RWPE2 (cell line): ENCODE measurements around the gene NUDT3.
"Not testable (repeated sequence)": the region's sequence is repeated elsewhere in the genome, so short reads cannot be mapped to it uniquely, and the experiment has no call there.

Source experiments
- ATAC-seq: fragments of 200-7000 bp; cut with Tn5 transposase; 3 replicates; pipeline ENCODE4 v1.9.1; 2021; ENCODE audit warnings: low read depth
- DNase-seq: peaks from one replicate; pipeline ENCODE4 v3.0.0-alpha.2; 2020; ENCODE audit warnings: low spot score
- H3K27ac ChIP-seq: fragments of 450-650 bp; 2 replicates; pipeline ENCODE4 v1.5.1; 2017; ENCODE audit warnings: mild to moderate bottlenecking; ENCODE audit not compliant: poor library complexity, severe bottlenecking
- H3K27me3 ChIP-seq: fragments of 250-450 bp; sonication (Bioruptor Pico); 2 replicates; pipeline ENCODE4 v1.5.1; 2021; ENCODE audit warnings: mild to moderate bottlenecking, moderate library complexity; ENCODE audit not compliant: insufficient read depth, poor library complexity, severe bottlenecking
- H3K36me3 ChIP-seq: fragments of 250-450 bp; sonication (Bioruptor Pico); 2 replicates; pipeline ENCODE4 v1.5.1; 2020; ENCODE audit warnings: low read depth, mild to moderate bottlenecking, moderate library complexity
- H3K4me1 ChIP-seq: fragments of 250-450 bp; sonication (Bioruptor Pico); 2 replicates; pipeline ENCODE4 v1.5.1; 2021; ENCODE audit warnings: mild to moderate bottlenecking, moderate library complexity; ENCODE audit not compliant: insufficient read depth, poor library complexity, severe bottlenecking
- H3K4me3 ChIP-seq: fragments of 250-450 bp; sonication (Bioruptor Pico); 2 replicates; pipeline ENCODE4 v1.5.1; 2021; ENCODE audit warnings: mild to moderate bottlenecking, moderate library complexity; ENCODE audit not compliant: severe bottlenecking
- H3K9me3 ChIP-seq: fragments of 250-450 bp; sonication (Bioruptor Pico); 2 replicates; pipeline ENCODE4 v1.5.1; 2021; ENCODE audit warnings: mild to moderate bottlenecking, moderate library complexity; ENCODE audit not compliant: severe bottlenecking
- CTCF ChIP-seq: fragments of 450-650 bp; IDR thresholded peaks from one replicate; pipeline ENCODE4 v1.5.1; 2017; ENCODE audit warnings: mild to moderate bottlenecking, moderate library complexity; ENCODE audit not compliant: poor library complexity, severe bottlenecking

Gene NUDT3

GRCh38 chr6:34381081-34381480, 11.4 kb downstream of the NUDT3 start:
- H3K27ac ChIP-seq, result no peak overlapping the region
- no peaks in the 10 kb centered on the region for H3K27me3 ChIP-seq
- ATAC-seq, result no peak
- H3K36me3 ChIP-seq, result no peaks in the 10 kb centered on the region
- H3K4me1 ChIP-seq, result no peaks in the 10 kb centered on the region
- no peaks in the 10 kb centered on the region for H3K9me3 ChIP-seq
- no peak for DNase-seq
- H3K4me3 ChIP-seq, result no peak overlapping the region
- no peak for TF ChIP-seq CTCF

- Histone ChIP-seq H3K9me3 (no peaks in the 10 kb centered on the region), H3K27ac (no peak overlapping the region), H3K4me3 (no peak overlapping the region), H3K27me3 (no peaks in the 10 kb centered on the region), H3K4me1 (no peaks in the 10 kb centered on the region), H3K36me3 (no peaks in the 10 kb centered on the region)
- DNase-seq (no peak), ATAC-seq (no peak)
- no peak for TF ChIP-seq CTCF
Measured at GRCh38 chr6:34378470-34378869, 14.0 kb downstream of the NUDT3 start.

- DNase-seq (no peak), ATAC-seq (no peak)
- H3K36me3 ChIP-seq, result no peaks in the 10 kb centered on the region
- H3K27ac ChIP-seq, result no peak overlapping the region
- H3K4me3 ChIP-seq, result no peak overlapping the region
- no peaks in the 10 kb centered on the region for H3K9me3 ChIP-seq
- no peaks in the 10 kb centered on the region for H3K4me1 ChIP-seq
- H3K27me3 ChIP-seq, result no peaks in the 10 kb centered on the region
- no peak for TF ChIP-seq CTCF
Measured at GRCh38 chr6:34377984-34378383, 14.5 kb downstream of the NUDT3 start.

GRCh38 chr6:34377571-34377970, 14.9 kb downstream of the NUDT3 start:
- DNase-seq, H3K27ac ChIP-seq, H3K27me3 ChIP-seq, H3K4me1 ChIP-seq, H3K9me3 ChIP-seq, H3K36me3 ChIP-seq, ATAC-seq, H3K4me3 ChIP-seq: not testable (repeated sequence)

- no peak overlapping the region for H3K4me3 ChIP-seq
- H3K27ac ChIP-seq, result no peak overlapping the region
- H3K27me3 ChIP-seq, result no peaks in the 10 kb centered on the region
- H3K36me3 ChIP-seq, result peaks cover 4% of the 10 kb centered on the region; the same call in 1 of the 2 replicates
- DNase-seq (no peak), ATAC-seq (no peak)
- no peaks in the 10 kb centered on the region for H3K4me1 ChIP-seq
- no peak for TF ChIP-seq CTCF
- H3K9me3 ChIP-seq, result no peaks in the 10 kb centered on the region
Measured at GRCh38 chr6:34375833-34376232, 16.6 kb downstream of the NUDT3 start.
